Stimulated activated CD8-positive, alpha-beta memory T cell treated with anti-CD3 and anti-CD28 coated beads, Interleukin-7, amount 100 ng/mL, for 4 hours (primary cell): ENCODE results near the gene LNPEP.
"Not testable (repeated sequence)": the region's sequence is repeated elsewhere in the genome, so short reads cannot be mapped to it uniquely, and the experiment has no call there.

Source experiments
- DNase-seq, 2 donors: peaks; one replicate each; pipeline ENCODE4 v3.0.0-alpha.2; 2020; ENCODE audit warnings: low read depth in 2 of 2

LNPEP gene

GRCh38 chr5:97062046-97062445, 126.2 kb downstream of the LNPEP start:
- no peak for DNase-seq

- DNase-seq: no peak
Observed at GRCh38 chr5:97063251-97063650, 127.4 kb downstream of the LNPEP start.

- DNase-seq: no peak
Observed at GRCh38 chr5:97065475-97065874, 129.6 kb downstream of the LNPEP start.

- no peak for DNase-seq
Observed at GRCh38 chr5:97067296-97067850, 131.5 kb downstream of the LNPEP start.

- DNase-seq: no peak
Observed at GRCh38 chr5:97070234-97070633, 134.4 kb downstream of the LNPEP start.

GRCh38 chr5:97071101-97071500, 135.2 kb downstream of the LNPEP start:
- no peak for DNase-seq

- DNase-seq: no peak
Observed at GRCh38 chr5:97071993-97072392, 136.1 kb downstream of the LNPEP start.

- DNase-seq: no peak
Observed at GRCh38 chr5:97072696-97073095, 136.8 kb downstream of the LNPEP start.

GRCh38 chr5:97073420-97073819, 137.5 kb downstream of the LNPEP start:
- DNase-seq: no peak

GRCh38 chr5:97074859-97075489, 139.1 kb downstream of the LNPEP start:
- no peak for DNase-seq

GRCh38 chr5:97075649-97076048, 139.8 kb downstream of the LNPEP start:
- DNase-seq: no peak

- no peak for DNase-seq
Observed at GRCh38 chr5:97076098-97076497, 140.2 kb downstream of the LNPEP start.

- no peak for DNase-seq
Observed at GRCh38 chr5:97077246-97077645, 141.4 kb downstream of the LNPEP start.

- no peak for DNase-seq
Observed at GRCh38 chr5:97078958-97079743, 143.3 kb downstream of the LNPEP start.

GRCh38 chr5:97084782-97085458, 149.0 kb downstream of the LNPEP start:
- DNase-seq: not testable (repeated sequence)

- DNase-seq: no peak
Observed at GRCh38 chr5:97085459-97086181, 149.7 kb downstream of the LNPEP start.
